GM12891 (cell line): ENCODE measurements around the gene RNF6.

Experiments
- POLR2A ChIP-seq: IDR thresholded peaks from 2 replicates; pipeline ENCODE4 v1.6.1; 2011; ENCODE audit warnings: low read depth, low read length, control low read depth
- TAF1 ChIP-seq: IDR thresholded peaks from 2 replicates; pipeline ENCODE4 v1.6.1; 2011; ENCODE audit warnings: low read depth, low read length, control low read depth

DNA sequence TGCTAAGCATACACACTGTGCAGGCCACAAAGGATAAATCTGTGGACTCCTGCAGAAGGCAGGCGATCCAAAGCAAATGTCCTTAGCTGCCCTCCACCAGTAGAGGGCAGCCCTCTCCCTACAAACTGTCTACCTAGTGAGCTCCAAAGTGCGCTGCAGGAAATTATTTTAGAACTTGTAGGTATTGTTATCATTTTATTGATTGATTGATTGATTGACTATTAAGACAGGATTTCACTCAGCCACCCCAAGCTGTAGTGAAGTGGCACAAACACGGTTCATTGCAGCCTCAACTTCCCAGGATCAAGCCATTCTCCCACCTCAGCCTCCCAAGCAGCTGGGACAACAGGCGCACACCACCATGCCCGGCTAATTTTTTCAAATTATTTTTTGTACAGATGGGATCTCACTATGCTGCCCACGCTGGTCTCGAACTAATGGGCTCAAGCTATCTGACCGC, 37.3 kb downstream of the RNF6 start:
- TF ChIP-seq POLR2A (no peak), TAF1 (no peak)
